Measurements from ENCODE around the gene NET1. TPM values are rescaled to one million over a fixed set of nuclear protein-coding genes. Genes with fewer than 3 reads are reported as not detected.

Gene NET1
- polyA plus RNA-seq, 3 donors, result 1.2 to 1.7 (median 1.4) TPM

GRCh38 chr10:5411941-5412276 is 448 bp upstream of the NET1 start:
- peak overlapping the region in 1 of 2 donors; percentile 93 for H3K4me3 Mint-ChIP-seq
- Histone ChIP-seq H4K20me1 (ENCODE audit: insufficient read depth, low read length) (no peaks in the 10 kb centered on the region), H3K9me3 (replicated peaks in 1 of 2; ENCODE audit: control insufficient read depth in 1 of 2, insufficient read depth in 1 of 2, low read length in 2 of 2) (peaks cover 0 to 6% of the 10 kb centered on the region in 2 donors), H3K4me3 (replicated peaks in 1 of 3; ENCODE audit: low read depth in 2 of 3, low read length in 3 of 3) (peak overlapping the region; percentile 62 to 92 (median 80)), H2AFZ (ENCODE audit: insufficient read depth, low read depth, low read length, poor library complexity, severe bottlenecking) (peak overlapping the region; percentile 86), H3K27ac (ENCODE audit: low read depth in 1 of 2, low read length in 2 of 2) (peak overlapping the region in 1 of 2 donors; percentile 60), H3K4me1 (ENCODE audit: control insufficient read depth in 1 of 2, insufficient read depth in 2 of 2, low read length in 2 of 2) (peaks cover 8 to 9% of the 10 kb centered on the region in 2 donors), H3K9ac (ENCODE audit: insufficient read depth, low read length, poor library complexity, severe bottlenecking) (peak overlapping the region; percentile 77), H3K4me2 (replicated peaks; ENCODE audit: extremely low read depth, low read length, poor library complexity, severe bottlenecking) (peak overlapping the region; percentile 76), H3K36me3 (replicated peaks in 1 of 2; ENCODE audit: control insufficient read depth in 1 of 2, insufficient read depth in 2 of 2, low read length in 2 of 2) (no peaks in the 10 kb centered on the region), H3K27me3 (ENCODE audit: control insufficient read depth in 2 of 2, insufficient read depth in 2 of 2, low read length in 2 of 2) (no peaks in the 10 kb centered on the region), H3K79me2 (ENCODE audit: insufficient read depth, low read length) (peaks cover 41% of the 10 kb centered on the region)
- peak overlapping the region in 1 of 7 donors; percentile 10 for H3K27ac Mint-ChIP-seq
- no peak for DNase-seq
- H3K4me1 Mint-ChIP-seq, result peaks cover 3% of the 10 kb centered on the region
- intact Hi-C loops (cut with micrococcal nuclease), result no loop called here
- peaks cover 0 to 4% (median 2%) of the 10 kb centered on the region in 3 donors for H3K27me3 Mint-ChIP-seq (ENCODE audit: low read depth in 3 of 3)
- no CpG with 5 or more reads among the region's 3 CpGs for WGBS (ENCODE audit: insufficient coverage)
- peaks cover 2 to 4% of the 10 kb centered on the region in 2 donors for H3K36me3 Mint-ChIP-seq
- no peak for TF ChIP-seq CTCF (IDR thresholded peaks at IDR 0.05)
- H3K9me3 Mint-ChIP-seq, result peaks cover 0 to 10% (median 5%) of the 10 kb centered on the region in 7 donors

DNA sequence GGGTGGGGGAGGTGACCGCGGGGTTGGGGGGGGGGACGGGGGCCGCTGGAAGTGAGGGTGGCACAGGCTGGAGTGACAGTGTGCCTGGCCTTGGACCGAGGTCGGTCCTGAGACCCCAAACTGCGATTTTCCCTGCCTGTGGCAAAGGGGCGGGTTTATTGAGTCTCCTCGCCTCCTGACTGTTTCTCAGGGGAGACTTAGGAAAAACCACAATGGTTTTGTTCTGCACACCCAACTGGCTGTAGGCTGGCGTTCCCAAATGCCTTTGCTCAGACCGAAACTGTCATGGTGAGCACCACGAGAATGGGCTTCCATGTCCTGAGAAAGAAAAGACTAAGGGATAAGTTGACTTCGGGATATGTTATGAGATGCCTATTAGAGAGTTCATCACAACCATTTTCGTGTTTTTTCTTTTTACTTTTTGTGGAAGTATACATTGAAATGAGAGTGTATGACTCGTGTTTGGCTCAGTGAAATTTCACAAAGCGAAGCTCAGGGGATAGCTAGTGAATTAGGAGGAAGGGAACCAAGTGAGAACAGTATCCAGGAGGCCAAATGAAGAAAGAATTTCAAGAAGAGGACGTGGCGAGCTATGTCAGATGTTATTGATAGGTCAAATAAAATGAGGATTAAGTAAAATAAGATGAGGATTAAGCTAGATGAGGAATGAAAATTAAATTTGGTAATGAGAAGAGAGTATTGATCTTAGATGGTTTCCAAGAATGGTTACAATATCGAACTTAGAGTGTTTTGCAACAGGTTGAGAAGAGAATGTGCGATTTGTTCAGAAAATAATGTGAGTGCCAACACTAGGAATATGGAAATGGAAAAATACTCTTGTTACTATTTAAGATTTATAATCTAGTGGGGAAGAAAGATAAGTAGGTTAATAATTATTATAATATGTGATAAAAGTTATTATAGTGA is 918 bp downstream of the NET1 start:
- WGBS (ENCODE audit: insufficient coverage), result 20% methylated on average over 9 of the region's 20 CpGs
- H2AFZ ChIP-seq (ENCODE audit: insufficient read depth, low read depth, low read length, poor library complexity, severe bottlenecking), result peak overlapping the region; percentile 86
- no peak overlapping the region for H3K27ac Mint-ChIP-seq

More for the DNA sequence above, 918 bp downstream of the NET1 start:
- Histone ChIP-seq H3K4me1 (ENCODE audit: control insufficient read depth in 1 of 2, insufficient read depth in 2 of 2, low read length in 2 of 2) (peaks cover 8 to 9% of the 10 kb centered on the region in 2 donors), H3K79me2 (ENCODE audit: insufficient read depth, low read length) (peaks cover 52% of the 10 kb centered on the region), H3K36me3 (replicated peaks in 1 of 2; ENCODE audit: control insufficient read depth in 1 of 2, insufficient read depth in 2 of 2, low read length in 2 of 2) (no peaks in the 10 kb centered on the region), H4K20me1 (ENCODE audit: insufficient read depth, low read length) (no peaks in the 10 kb centered on the region), H3K27me3 (ENCODE audit: control insufficient read depth in 2 of 2, insufficient read depth in 2 of 2, low read length in 2 of 2) (no peaks in the 10 kb centered on the region), H3K9ac (ENCODE audit: insufficient read depth, low read length, poor library complexity, severe bottlenecking) (peak overlapping the region; percentile 77), H3K27ac (ENCODE audit: low read depth in 1 of 2, low read length in 2 of 2) (peak overlapping the region in 1 of 2 donors; percentile 4), H3K9me3 (replicated peaks in 1 of 2; ENCODE audit: control insufficient read depth in 1 of 2, insufficient read depth in 1 of 2, low read length in 2 of 2) (peaks cover 0 to 10% of the 10 kb centered on the region in 2 donors), H3K4me2 (replicated peaks; ENCODE audit: extremely low read depth, low read length, poor library complexity, severe bottlenecking) (peak overlapping the region; percentile 76), H3K4me3 (replicated peaks in 1 of 3; ENCODE audit: low read depth in 2 of 3, low read length in 3 of 3) (peak overlapping the region; percentile 62 to 92 (median 80))
- Mint-ChIP-seq H3K4me3 (no peak overlapping the region), H3K36me3 (peaks cover 2 to 12% of the 10 kb centered on the region in 2 donors), H3K9me3 (peaks cover 5 to 14% (median 7%) of the 10 kb centered on the region in 7 donors), H3K4me1 (peaks cover 3% of the 10 kb centered on the region), H3K27me3 (ENCODE audit: low read depth in 3 of 3) (peaks cover 0 to 4% (median 2%) of the 10 kb centered on the region in 3 donors)
- intact Hi-C loops (cut with micrococcal nuclease), result no loop called here
- no peak for TF ChIP-seq CTCF (IDR thresholded peaks at IDR 0.05)
- peak in 1 of 3 donors; percentile 5 for DNase-seq

All from CD14-positive monocyte (primary cell).